ENCODE results near the gene XRCC4.

Gene XRCC4

GRCh38 chr5:83071286-83072051, 5.9 kb upstream of the XRCC4 start:
- no peak for DNase-seq

GRCh38 chr5:83072966-83073365, 4.4 kb upstream of the XRCC4 start:
- no peak for DNase-seq

DNA sequence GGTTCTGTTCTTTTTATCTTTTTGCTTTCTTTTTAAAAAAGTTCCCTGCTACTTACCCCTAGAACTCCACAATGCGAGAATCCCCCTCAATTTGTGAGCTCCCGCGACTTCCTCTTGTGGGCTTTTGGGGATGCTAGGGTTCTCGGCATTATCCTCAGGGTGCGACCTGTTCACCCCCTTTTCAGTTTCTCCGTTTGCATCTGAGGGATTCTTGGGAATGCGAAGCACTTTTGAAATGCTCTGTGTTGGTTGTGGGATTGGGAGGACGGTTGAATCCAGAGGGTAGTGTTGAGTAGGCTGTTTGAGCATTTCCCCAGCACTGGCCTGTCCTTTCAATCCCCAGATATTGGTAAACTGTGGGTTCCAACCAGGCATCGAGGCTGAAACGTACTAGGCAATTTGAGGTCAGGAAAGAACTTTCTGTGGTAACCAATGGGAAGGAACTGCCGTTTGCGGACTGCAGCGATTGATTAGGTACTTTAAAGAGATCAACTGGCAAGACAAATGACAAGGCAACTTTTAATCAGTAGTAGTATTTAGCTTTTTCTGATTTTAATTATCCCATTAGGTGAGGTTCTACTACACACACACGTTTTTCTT, 415 bp downstream of the XRCC4 start:
- no peak for DNase-seq

DNA sequence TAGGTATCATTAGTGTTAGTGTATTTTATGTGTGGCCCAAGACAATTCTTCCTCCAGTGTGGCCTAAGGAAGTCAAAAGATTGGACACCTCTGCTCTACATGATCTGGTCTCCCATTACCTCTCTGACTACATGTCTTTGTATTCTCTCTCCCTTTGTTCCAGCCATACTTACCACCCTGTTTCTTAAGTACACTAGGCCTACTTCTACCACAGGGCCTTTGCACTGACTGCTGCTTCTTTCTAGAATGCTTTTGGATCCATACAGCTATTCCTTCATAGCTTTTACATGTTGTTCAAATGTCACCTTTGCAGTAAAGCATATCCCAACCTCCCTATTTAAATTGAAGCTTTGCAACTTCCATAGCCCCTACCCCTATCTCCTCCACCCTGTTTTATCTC, 5.4 kb downstream of the XRCC4 start:
- DNase-seq, result no peak

DNA sequence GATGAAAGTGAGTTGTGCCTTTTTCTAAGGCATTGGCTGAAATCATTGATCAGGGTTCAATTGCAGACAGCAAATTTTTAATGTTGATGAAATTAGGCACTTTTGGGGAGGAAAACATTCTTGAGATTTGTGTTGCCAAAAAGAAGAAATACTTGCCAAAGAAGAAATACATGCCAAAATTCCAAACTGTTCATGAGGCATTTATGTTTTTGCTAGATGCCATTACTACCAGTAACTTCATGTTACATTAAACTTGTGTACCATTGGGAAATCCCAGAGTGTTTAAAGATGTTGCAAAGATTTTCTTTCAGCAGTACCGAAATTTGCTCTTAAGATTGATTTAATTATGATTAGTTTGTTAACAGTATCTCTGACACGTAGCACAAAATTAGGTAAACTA, 7.0 kb downstream of the XRCC4 start:
- DNase-seq, result no peak

GRCh38 chr5:83085106-83085505, 7.8 kb downstream of the XRCC4 start:
- DNase-seq, result no peak

GRCh38 chr5:83090169-83090568, 12.8 kb downstream of the XRCC4 start:
- DNase-seq, result no peak

GRCh38 chr5:83092619-83093018, 15.3 kb downstream of the XRCC4 start:
- no peak for DNase-seq

- no peak for DNase-seq
Measured at GRCh38 chr5:83093692-83094091, 16.3 kb downstream of the XRCC4 start.

DNA sequence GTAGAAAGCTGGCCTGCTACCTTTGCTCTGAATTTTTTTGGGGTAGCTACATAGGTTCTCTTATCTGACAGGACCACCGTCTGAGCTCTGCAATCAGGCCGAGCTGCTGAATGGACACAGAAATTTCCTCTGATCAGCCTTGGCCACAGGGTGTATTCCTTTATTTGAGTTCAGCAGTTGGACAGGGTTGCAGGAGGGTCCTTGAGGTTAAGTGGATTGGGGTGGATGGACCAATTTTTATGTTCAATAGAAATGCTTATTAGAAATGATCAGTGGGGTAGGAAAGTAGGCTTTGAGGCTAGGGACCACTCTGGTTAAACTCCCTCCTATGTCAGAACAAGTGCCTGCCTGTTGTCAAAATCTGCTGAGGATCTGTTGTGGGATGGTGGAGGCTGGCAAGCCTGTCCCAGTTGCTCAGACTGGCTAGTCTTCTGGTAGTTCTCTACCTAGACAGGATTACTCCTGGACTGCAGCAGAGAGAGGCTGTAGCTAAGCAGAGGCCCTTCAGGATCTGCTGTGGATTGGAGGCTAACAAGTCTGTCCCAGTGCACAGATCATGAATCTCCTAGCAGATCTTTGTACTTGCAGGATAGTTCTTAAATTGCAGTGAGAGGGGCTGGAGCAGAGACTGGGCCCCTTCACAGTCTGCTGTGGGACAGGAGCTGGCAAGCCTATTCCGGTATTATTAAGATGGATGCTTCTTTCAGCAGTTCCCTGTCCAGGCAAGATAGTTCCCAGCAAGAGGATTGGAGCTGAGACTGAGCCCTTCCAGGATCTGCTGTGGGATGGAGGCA, 18.0 kb downstream of the XRCC4 start:
- no peak for DNase-seq

GRCh38 chr5:83095957-83096539, 18.7 kb downstream of the XRCC4 start:
- DNase-seq, result no peak

GRCh38 chr5:83096660-83097339, 19.5 kb downstream of the XRCC4 start:
- no peak for DNase-seq

GRCh38 chr5:83097689-83098231, 20.4 kb downstream of the XRCC4 start:
- DNase-seq, result no peak

- DNase-seq, result no peak
Measured at GRCh38 chr5:83099001-83099400, 21.7 kb downstream of the XRCC4 start.

DNA sequence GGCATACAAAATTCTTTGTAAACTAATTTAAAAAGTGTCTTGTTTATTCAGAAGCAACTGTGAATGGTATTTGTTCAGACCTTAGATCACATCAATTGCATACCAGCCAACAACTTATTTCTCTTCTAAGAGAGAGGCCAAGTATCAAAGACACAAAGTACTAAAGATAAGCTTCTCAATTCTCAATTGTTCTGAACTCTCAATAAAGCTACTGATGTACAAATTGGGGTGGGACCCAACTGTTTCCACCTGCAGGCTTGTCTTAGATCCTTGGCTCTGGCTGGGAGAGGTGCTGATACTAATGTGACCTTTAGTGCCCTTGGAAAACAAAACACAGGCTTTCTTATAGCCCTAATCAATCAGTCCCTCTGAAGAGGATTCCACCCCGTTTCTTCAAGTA, 22.1 kb downstream of the XRCC4 start:
- no peak for DNase-seq

DNA sequence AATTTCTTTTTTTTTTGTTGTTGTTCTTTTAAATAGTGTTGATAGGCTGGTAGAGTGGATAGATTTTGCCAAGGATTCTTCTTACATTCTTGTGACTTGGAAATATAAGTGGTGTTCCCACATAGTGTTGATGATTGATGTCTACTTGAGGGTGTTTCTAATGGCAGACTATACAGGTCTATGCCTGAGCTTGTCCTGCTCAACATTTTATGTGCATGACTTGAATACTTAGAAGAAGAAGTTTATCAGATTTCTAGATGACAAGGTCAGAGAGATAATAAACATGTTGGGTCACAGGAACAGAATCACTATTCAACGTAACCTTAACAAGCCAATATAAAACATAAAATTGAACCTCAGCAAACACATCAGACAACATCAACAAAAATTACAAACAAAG, 24.2 kb downstream of the XRCC4 start:
- no peak for DNase-seq

DNA sequence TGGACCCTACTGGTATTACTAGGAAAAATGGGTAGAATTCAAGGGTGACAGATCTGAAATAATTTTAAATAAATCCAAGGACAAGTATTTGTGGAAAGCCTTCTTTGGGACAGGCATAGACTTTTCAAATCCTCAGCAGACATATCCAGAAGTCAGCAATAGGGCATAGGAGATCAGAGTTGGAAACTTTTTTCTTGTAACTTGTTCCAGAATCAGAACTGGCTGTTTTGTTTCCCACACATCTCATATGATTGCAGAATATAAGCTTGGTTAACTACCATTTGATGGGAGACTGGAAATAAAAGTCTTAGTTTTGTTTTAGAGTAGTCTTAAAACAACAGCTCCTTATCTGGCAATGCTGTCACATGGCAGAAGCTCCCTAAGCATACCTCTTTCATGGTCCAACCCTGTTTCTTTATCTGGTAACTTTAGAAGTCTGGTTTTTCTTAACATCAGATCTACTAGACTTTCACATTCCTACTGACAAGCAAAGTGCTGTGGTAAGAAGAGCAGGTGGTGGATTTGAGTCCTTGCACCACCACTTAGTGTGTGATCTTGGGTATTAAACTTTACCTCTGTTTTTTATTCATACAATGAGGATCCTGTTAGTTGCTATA, 25.1 kb downstream of the XRCC4 start:
- no peak for DNase-seq

DNA sequence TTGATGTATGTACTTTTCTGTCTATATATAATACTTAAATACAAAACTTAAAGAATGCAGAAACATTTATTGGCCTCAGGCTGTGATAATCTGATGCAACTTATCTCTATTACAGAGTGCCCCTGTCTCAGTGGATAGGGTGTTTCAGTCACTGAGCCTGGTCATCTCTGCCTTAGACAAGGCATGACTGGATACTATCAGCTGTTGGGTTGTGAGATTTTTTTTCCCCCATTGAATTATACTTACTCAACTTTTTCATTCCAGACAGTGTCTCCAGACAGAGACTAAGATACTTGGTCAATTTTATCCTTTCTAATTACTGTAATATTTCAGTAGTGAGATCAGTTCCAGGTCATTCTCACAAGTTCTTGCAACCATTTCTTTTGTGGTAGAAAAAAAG, 26.7 kb downstream of the XRCC4 start:
- DNase-seq, result no peak

- DNase-seq, result no peak
Measured at GRCh38 chr5:83107692-83108420, 30.5 kb downstream of the XRCC4 start.

DNA sequence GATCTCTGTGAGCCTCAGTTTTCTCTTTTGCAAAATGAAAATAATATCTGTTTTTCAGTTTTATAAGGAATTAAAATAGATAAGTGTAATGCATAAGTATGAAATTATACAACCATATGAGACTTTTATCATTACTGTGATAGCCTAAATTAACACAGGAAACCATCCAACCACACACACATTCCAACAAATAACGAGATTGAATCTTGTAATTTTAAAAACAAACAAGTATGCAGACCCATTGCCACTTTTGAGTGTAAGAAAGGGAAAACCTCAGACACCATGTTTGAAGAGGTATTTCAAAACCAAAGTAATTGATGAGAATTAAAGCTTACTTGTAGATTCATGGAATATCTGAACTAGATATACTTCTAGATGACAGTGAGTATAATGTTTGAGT, 32.0 kb downstream of the XRCC4 start:
- DNase-seq, result no peak

GRCh38 chr5:83115816-83116215, 38.5 kb downstream of the XRCC4 start:
- DNase-seq, result no peak

- no peak for DNase-seq
Measured at GRCh38 chr5:83118471-83118870, 41.1 kb downstream of the XRCC4 start.

Measured in CD4-positive, alpha-beta T cell treated with Interleukin-17A for 1 hour (primary cell).